HG03135 (cell line): ENCODE measurements around the gene HSD17B7.
"Not testable (repeated sequence)": the region's sequence is repeated elsewhere in the genome, so short reads cannot be mapped to it uniquely, and the experiment has no call there.

Experiments
- ATAC-seq: cut with Tn5 transposase; IDR thresholded peaks from one replicate; pipeline ENCODE4 v1.9.1; 2021; ENCODE audit warnings: mild to moderate bottlenecking, moderate library complexity; ENCODE audit not compliant: unreplicated experiment

HSD17B7 gene

DNA sequence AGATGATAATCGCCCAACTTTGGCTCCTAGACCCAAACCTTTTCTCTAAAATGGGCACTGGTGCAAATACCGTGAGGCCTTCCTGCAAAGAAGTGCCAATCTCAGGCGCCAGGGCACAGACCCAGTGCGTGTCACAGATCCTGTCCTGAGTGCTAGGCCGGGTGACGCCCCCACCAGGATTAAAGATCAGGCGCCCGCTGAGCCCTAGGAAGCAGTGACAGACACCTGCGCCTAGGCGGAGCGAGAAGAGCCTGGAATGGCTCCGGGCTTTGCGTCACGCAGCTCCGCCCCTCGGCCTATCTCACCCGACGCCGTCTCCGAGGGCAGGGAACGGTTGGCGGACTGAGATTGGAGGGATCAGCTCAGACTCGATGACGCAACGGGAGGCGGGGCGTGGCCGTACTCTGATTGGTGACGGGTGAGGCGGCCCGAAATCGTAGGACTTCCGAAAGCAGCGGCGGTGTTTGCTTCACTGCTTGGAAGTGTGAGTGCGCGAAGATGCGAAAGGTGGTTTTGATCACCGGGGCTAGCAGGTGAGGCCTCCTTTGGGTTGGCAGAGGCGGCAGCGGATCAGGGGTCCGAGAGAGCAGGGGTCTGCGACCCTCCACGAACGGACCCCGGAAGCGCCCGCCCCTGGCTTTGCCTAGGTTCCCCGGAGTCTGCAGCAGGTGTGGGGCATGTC lies at the start of gene HSD17B7:
TSS of gene HSD17B7 (plus strand) at position 400 of the 682 bp plus-strand sequence. CDS start at position 499, 99 bp downstream.
- ATAC-seq, result peak; percentile 99

DNA sequence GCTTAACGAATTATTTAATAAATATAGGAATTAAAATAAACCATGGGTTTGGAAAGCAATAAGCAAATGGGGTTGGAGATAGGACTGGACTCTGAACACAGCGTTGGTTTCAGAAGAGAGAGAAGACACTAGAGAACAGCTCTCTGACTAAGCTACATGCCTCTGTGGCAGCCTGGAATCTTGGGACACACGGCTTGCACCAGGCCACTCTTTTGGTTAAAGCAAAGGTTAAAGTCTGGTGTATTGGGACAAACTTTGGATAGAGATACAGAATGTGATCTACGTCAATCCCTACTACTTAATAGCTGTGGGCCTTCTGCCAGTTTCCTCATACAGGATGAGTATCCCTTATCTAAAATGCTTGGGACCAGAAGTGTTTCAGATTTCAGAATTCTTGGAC lies 49.7 kb upstream of the HSD17B7 start:
- no peak for ATAC-seq

DNA sequence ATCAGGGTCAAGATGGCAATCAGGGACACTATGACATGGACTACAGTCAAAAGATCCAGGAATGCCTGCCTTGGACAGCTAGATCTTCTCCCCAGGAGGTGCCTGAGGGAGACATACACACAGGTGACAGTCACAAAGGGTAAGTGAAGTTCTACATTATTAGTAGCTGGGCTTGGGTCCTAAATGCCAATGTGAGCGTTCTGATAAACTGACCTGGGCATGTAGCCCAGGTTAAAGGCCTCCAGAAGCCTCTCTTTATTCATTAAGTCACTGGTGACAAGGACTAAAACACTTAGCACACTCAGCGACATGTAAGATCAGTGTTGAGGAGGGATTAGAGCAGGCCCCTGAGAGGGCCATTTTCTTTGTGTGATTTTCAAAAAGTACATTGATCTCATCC lies 48.9 kb upstream of the HSD17B7 start:
- no peak for ATAC-seq

DNA sequence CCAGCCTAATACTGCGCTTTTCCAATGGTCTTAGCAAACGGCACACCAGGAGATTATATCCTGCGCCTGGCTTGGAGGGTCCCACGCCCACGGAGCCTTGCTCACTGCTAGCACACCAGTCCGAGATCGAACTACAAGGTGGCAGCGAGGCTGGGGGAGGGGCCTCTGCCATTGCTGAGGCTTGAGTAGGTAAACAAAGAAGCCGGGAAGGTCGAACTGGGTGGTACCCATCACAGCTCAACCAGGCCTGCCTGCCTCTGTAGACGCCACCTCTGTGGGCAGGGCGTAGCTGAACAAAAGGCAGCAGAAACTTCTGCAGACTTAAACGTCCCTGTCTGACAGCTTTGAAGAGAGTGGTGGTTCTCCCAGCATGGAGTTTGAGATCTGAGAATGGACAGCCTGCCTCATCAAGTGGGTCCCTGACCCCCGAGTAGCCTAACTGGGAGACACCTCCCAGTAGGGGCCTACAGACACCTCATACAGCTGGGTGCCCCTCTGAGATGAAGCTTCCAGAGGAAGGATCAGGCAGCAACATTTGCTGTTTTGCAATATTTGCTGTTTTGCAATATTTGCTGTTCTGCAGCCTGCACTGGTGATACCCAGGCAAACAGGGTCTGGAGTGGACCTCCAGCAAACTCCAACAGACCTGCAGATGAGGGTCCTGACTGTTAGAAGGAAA lies 44.1 kb upstream of the HSD17B7 start:
- not testable (repeated sequence) for ATAC-seq

DNA sequence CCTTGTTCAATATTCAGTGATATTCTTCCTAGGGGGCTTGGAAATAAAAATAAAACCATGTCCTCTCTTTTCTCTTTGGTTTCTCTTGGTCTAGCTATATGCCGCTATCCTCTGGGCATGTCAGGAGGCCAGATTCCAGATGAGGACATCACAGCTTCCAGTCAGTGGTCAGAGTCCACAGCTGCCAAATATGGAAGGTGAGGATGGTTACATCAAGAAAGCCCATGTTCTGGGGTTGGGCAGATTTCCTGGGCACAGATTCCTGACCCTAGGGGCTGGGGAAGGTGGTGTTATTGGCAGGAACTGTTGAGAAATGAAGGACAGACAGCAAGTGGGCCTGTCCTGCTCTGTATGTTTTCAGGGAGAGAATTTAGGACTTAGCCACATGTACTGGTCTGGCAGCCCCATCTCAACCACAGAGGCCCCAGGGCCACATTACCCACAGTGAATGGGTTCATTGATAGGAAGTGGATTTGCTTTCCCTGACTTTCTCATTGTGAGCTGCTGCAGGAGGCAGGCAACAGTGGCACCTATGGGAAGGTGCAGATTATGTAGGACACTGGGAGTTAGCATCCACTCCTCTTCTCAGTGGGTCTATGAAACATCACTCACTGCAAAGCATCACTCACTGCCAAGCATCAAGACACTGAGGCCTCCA lies 37.4 kb upstream of the HSD17B7 start:
- ATAC-seq, result no peak

DNA sequence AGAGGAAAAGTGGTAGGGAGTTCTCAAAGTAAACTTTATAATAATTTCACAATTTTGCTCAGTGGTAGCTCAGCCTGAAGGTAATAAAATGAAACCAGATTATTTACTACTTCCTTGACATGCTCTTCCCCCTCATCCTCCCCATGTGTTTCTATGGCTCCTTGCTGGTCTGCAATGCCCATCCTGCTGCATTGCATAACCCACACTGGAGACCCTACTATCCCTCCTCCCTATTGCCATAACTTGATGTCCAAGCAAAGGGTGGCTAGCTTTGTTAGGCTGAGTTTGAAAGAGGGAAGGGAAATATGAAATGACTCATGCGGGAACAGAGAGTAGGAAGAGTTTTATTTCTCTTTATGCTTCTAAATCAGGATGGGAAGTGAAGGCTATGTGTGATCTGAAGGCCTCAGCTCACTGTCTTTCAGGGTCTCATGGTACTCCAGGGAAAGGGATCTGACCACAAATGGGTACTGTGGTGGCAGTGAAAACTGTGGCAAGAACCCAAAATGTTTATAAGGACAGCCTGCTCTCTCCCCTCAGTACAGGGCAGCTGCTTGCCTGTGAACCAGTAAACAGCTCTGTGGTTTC lies 36.4 kb upstream of the HSD17B7 start:
- no peak for ATAC-seq

DNA sequence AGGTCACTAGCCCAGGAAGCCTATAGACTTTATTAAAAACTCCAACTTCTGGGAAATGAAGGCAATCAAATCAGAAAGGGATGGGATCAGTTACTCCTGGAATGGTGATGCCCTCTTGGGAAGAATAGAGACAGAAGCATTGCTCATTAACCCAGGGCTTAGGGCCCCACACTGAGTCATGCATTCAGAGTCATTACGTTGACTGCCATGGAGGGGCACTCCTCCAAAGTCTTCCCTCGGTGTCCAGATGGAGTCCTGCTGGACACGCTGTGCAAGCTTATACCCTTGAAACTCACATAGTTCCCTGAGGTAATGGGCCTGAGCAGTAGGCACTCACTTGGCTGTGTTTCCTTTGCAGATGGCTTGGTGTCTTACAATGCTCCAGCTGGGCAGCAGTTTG lies 35.2 kb upstream of the HSD17B7 start:
- no peak for ATAC-seq

DNA sequence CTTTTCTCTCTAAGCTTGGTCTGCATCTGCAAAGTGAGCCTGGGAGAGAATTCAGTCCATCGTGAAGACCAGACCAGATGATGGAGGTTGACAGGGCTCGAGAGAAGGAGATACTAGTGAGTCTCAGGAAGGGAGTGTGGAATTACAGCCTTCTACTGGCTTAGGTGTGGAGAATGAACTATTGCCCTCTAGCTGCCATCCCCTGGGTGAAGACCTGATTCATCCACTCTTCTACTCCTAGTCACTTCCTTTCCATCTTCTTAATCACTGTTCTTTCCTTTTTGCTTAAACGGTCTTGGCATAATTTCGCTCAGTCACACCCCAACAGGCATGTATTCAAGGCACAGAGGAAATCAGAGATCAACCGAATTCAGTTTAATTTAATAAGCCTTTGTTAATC lies 34.0 kb upstream of the HSD17B7 start:
- ATAC-seq, result no peak

- no peak for ATAC-seq
These were observed 33.0 kb upstream of the HSD17B7 start for GRCh38 chr1:162757476-162757875.

- ATAC-seq, result no peak
These were observed 24.7 kb upstream of the HSD17B7 start for GRCh38 chr1:162765788-162766187.

DNA sequence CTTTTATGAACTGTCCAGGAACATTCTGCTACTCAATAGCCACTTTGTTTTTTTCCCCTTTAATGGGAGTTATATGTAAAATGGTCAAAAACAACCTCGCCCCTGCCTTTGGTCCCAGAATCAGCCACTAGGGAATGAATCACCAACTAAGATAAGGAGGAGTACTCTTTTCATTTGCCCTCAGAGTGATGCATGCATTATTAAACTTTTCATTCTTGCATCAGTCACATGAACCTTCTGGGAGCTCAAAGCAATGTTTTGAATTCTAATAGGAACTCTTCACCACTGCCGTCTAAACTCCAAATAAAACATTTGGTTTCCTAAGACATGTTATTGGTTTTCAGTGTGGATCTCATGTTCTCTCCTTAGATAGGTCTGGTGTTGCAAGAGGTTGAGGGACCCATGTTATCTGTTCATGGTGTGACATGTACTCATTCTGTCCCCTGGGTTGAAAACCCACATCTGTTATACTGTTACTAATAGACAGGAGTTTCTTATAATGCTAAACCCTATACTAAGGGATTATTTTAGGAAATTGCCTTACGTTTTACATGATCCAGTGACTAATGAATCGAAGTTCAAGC lies 17.8 kb upstream of the HSD17B7 start:
- ATAC-seq, result no peak

- no peak for ATAC-seq
These were observed 16.5 kb upstream of the HSD17B7 start for GRCh38 chr1:162774007-162774406.

DNA sequence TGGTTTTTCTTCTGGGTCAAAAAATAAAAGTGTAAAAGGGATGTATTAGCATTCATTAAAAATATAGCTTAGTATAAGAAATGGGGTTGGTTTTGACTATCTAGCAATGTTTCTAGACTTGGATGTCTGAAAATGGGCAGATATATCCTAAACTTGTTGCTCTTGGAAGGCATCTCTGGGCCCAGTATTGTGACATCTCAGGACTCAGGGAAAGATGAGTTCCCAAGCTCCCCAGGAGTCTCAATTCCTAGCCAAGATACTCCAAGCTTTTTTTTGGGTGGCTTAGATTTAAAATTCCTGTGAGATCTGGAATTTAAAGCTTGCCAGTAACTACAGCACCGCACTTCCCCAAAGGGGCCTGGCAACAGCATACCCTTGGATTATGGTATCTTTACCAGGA lies 11.5 kb upstream of the HSD17B7 start:
- ATAC-seq, result no peak

- ATAC-seq, result no peak
These were observed 7.8 kb upstream of the HSD17B7 start for GRCh38 chr1:162782671-162783070.

DNA sequence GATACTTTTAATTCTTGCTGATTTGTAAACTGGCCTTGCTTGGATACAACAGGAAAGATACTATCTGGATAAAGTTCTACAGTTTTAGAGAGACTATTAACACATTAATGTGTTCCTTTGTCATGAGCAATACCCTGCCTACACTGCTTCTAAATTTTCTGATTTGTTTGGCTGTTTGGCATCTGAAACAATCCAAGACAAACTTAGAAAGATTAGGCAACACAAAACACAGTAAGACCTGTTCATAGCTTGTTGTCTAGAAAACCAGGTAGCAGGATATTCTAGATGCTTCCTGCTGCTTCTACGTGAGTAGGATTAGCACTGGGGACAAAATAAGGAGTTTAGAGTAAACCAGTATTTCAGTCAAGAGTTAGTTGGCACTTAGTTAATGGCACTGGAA lies 5.6 kb upstream of the HSD17B7 start:
- ATAC-seq, result not testable (repeated sequence)

DNA sequence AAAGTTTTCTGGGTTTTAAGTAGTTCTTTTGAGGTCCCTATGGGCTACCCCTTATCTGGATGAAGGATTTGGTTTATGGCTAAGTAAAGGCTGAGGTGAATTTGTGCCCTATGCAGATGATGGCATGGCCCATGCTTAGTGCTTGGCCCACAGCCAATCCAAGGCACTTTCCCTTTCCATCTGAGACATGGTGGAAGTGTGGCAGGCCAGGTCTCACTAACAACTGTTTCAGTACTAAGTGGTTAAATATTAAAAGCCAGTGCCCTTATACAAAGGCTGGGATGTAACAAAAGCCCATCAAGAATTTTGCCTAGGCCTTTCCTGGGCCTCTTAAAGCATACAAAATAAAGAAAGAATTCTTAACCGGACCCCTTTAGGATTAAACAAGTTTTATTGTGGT lies 1.7 kb upstream of the HSD17B7 start:
- not testable (repeated sequence) for ATAC-seq

DNA sequence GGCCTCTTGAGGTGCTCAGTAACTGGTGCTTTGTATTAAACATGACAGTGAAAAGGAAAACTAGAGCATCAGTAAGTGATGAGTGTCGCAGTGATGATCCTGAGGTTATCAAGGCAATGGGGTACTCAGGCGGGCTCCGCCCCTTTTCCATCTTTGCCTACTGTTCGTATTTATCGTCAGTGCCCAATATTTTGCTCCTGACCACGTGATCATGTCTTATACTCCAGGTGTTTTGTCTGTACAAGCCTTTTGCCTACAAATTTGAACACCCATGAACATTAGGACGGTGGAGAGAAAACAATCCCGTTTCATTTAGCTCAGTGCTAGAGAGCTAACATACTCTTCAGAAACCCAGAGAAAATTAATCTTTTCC lies 469 bp downstream of the HSD17B7 start:
- not testable (repeated sequence) for ATAC-seq

DNA sequence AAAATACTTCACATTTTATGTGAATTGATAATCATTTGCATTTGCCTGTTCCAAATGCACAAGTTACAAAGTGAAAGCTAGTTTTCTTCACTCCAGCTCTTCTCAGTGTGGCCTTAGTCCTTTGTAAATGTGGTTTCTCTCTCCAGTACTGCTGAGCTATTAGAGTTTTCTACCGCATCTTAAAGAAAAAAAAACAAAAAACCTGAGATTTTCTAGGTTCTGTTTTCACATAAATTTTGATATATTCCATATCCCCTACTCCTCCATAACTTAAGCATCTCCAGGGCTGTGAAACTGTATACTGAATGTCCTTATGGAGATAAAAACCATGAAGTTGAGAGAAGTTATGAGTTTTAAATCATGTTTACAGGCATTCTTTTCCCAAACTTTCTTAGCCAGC lies 3.8 kb downstream of the HSD17B7 start:
- not testable (repeated sequence) for ATAC-seq

GRCh38 chr1:162796617-162797279 lies 6.2 kb downstream of the HSD17B7 start:
- not testable (repeated sequence) for ATAC-seq

- ATAC-seq, result not testable (repeated sequence)
These were observed 9.7 kb downstream of the HSD17B7 start for GRCh38 chr1:162799995-162800830.
